ENCODE results near the gene SUPT4H1.
A peak's percentile ranks its signal among the peaks of the same experiment; 100 is the strongest.

Gene SUPT4H1

GRCh38 chr17:58375256-58375655, 23.3 kb upstream of the SUPT4H1 start:
- no peak for TF ChIP-seq Cebpa-rat (IDR thresholded peaks at IDR 0.05)
- H3K27ac ChIP-seq = no peak overlapping the region
- peak overlapping the region in 3 of 11 experiments; percentile 40 to 51 (median 40); a peak in 4 of 22 replicates for H3K4me2 ChIP-seq
- H4K20me1 ChIP-seq = no peaks in the 10 kb centered on the region; a peak in 1 of 22 replicates
- no peak overlapping the region for H3K4me3 ChIP-seq
- peaks cover 16 to 36% (median 22%) of the 10 kb centered on the region in 10 experiments for H3K4me1 ChIP-seq
- no peaks in the 10 kb centered on the region for H3K36me3 ChIP-seq
- H3K9ac ChIP-seq = no peak overlapping the region
- no peaks in the 10 kb centered on the region for H3K9me3 ChIP-seq (replicated peaks in 1 of 11)
- H3K27me3 ChIP-seq = no peaks in the 10 kb centered on the region

- H3K9ac ChIP-seq = no peak overlapping the region
- no peaks in the 10 kb centered on the region for H3K27me3 ChIP-seq
- no peaks in the 10 kb centered on the region for H3K9me3 ChIP-seq (replicated peaks in 1 of 11)
- H3K27ac ChIP-seq = no peak overlapping the region
- no peak overlapping the region for H3K4me3 ChIP-seq
- no peak overlapping the region for H3K4me2 ChIP-seq
- H3K36me3 ChIP-seq = no peaks in the 10 kb centered on the region
- H3K4me1 ChIP-seq = peaks cover 5 to 29% (median 22%) of the 10 kb centered on the region in 10 experiments
- peaks cover 0 to 5% (median 0%) of the 10 kb centered on the region in 11 experiments; a peak in 1 of 22 replicates for H4K20me1 ChIP-seq
- TF ChIP-seq Cebpa-rat (IDR thresholded peaks at IDR 0.05) = no peak
Measured at GRCh38 chr17:58373923-58374322, 21.9 kb upstream of the SUPT4H1 start.

DNA sequence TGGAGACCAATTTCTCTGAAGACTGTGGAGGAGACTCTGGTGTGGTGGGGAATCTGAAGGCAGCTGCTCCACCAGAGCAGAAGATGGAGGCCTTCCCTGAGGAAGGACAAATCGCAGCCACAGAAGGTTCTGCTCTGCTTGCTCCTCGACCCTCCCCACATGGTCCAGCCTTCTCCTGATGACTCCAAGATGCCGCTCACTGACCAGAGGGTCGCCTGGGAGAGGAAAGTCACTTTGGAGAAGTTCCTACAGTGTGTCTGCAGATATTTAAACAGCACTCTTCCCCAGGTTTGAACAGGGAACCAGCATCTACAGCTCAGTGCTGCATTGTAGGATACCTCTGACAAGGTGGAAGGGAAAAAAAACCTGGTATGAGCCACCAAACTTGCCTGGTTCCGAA, 21.0 kb upstream of the SUPT4H1 start:
- Histone ChIP-seq H3K9ac (no peak overlapping the region), H3K27ac (no peak overlapping the region)

DNA sequence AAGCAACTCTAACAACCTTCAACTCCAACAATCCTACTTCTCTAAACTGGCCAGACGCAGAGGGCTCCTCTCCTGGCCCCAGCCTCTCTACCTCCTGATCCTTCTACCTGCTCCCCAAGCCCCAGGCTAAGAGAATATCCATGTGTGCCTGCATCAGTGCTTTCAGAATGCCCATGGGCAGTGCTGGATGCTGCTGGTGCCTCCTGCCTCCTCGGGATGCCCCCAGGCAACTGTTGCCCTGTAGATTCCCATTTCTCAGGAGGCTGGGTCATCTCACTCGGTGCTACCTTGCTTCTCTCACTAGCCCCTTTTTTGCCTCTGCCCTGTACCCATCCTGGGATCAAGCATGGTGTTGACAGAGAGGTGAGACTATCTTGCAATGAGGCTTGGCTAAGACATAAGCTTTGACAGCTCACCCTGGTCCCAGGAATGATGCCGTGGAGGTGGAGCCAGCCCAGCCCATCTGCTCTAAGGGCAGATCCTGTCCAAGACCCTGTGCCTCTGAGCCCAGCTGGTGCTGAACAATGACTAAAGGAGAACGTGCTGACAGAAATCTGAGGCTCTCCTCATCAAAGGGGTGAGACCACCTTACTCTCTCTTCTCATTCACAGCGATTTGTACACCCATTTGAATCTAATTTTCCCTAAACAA, 19.4 kb upstream of the SUPT4H1 start:
- no peak for TF ChIP-seq Cebpa-rat (IDR thresholded peaks at IDR 0.05)
- peaks cover 0 to 5% (median 0%) of the 10 kb centered on the region in 11 experiments; a peak in 1 of 22 replicates for H4K20me1 ChIP-seq
- H3K4me3 ChIP-seq = no peak overlapping the region
- peaks cover 0 to 20% (median 15%) of the 10 kb centered on the region in 10 experiments; a peak in 15 of 20 replicates for H3K4me1 ChIP-seq
- H3K36me3 ChIP-seq = no peaks in the 10 kb centered on the region
- no peak overlapping the region for H3K4me2 ChIP-seq
- H3K9me3 ChIP-seq (replicated peaks in 1 of 11) = no peaks in the 10 kb centered on the region
- no peaks in the 10 kb centered on the region for H3K27me3 ChIP-seq
- H3K9ac ChIP-seq = no peak overlapping the region
- no peak overlapping the region for H3K27ac ChIP-seq

More for the DNA sequence above, 21.0 kb upstream of the SUPT4H1 start:
- Histone ChIP-seq H3K27me3 (no peaks in the 10 kb centered on the region), H3K9me3 (replicated peaks in 1 of 11) (no peaks in the 10 kb centered on the region), H3K4me3 (no peak overlapping the region), H4K20me1 (peaks cover 0 to 5% (median 0%) of the 10 kb centered on the region in 11 experiments; a peak in 1 of 22 replicates), H3K4me2 (no peak overlapping the region), H3K36me3 (no peaks in the 10 kb centered on the region), H3K4me1 (peaks cover 0 to 25% (median 17%) of the 10 kb centered on the region in 10 experiments; a peak in 15 of 20 replicates)
- TF ChIP-seq Cebpa-rat (IDR thresholded peaks at IDR 0.05) = no peak

GRCh38 chr17:58370716-58371115, 18.7 kb upstream of the SUPT4H1 start:
- Histone ChIP-seq H3K9ac (no peak overlapping the region), H3K4me2 (peak overlapping the region in 4 of 11 experiments; percentile 5 to 15 (median 11); a peak in 5 of 22 replicates)
- TF ChIP-seq Cebpa-rat (IDR thresholded peaks at IDR 0.05) = no peak

GRCh38 chr17:58370309-58370708, 18.3 kb upstream of the SUPT4H1 start:
- TF ChIP-seq Cebpa-rat (IDR thresholded peaks at IDR 0.05) = no peak
- Histone ChIP-seq H3K27me3 (no peaks in the 10 kb centered on the region), H3K4me3 (no peak overlapping the region), H4K20me1 (peaks cover 0 to 5% (median 0%) of the 10 kb centered on the region in 11 experiments; a peak in 1 of 22 replicates), H3K9me3 (replicated peaks in 1 of 11) (no peaks in the 10 kb centered on the region), H3K4me1 (peaks cover 0 to 22% (median 5%) of the 10 kb centered on the region in 10 experiments; a peak in 13 of 20 replicates), H3K36me3 (no peaks in the 10 kb centered on the region), H3K9ac (no peak overlapping the region), H3K27ac (no peak overlapping the region), H3K4me2 (peak overlapping the region in 4 of 11 experiments; percentile 5 to 15 (median 11); a peak in 6 of 22 replicates)

More at GRCh38 chr17:58370716-58371115, 18.7 kb upstream of the SUPT4H1 start:
- peaks cover 0 to 5% (median 0%) of the 10 kb centered on the region in 11 experiments; a peak in 1 of 22 replicates for H4K20me1 ChIP-seq
- H3K9me3 ChIP-seq (replicated peaks in 1 of 11) = no peaks in the 10 kb centered on the region
- no peaks in the 10 kb centered on the region for H3K36me3 ChIP-seq
- H3K27me3 ChIP-seq = no peaks in the 10 kb centered on the region
- no peak overlapping the region for H3K27ac ChIP-seq
- peaks cover 0 to 20% (median 9%) of the 10 kb centered on the region in 10 experiments; a peak in 15 of 20 replicates for H3K4me1 ChIP-seq
- no peak overlapping the region for H3K4me3 ChIP-seq

DNA sequence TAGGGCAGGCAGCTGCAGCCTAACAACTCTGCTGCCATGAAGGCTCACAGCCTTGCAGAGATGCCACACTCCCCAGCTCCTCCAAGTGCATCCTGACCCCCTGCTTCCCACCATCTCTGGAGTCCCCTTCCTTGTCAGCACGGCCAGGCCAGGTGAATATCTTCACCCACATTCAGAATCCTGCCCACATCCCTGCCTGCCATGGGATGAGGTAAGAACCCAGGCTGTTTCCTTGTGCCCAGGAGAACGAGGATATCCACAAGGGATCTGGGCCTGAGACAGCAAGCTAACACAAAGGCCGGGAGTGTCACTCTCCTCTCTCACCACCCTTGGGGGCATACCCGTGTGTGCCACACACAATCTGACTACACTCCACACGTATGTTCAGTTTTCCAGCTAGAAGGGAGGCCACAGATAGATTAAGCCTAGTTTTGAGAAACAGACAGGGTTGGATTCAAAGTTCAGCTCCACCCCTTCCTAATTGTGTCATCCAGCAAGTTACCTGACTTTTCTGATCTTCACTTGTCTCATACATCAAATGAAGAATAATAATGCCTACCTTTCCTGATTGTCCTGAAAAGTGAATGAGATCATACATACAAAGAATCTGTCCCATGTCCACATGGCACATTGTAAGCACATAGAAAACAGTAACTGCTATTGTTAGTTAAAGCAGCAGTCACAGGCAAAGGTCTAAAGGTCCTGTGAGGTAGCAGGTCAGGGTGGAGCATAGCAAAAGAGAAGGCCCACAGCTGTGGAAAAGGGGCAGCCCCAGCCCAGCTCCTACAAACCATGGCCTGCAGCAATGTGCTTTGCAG, 17.4 kb upstream of the SUPT4H1 start:
- H3K36me3 ChIP-seq = no peaks in the 10 kb centered on the region
- H3K4me3 ChIP-seq = no peak overlapping the region
- H3K27me3 ChIP-seq = no peaks in the 10 kb centered on the region
- H3K4me2 ChIP-seq = peak overlapping the region in 1 of 11 experiments; percentile 7; a peak in 3 of 22 replicates
- peaks cover 0 to 5% (median 0%) of the 10 kb centered on the region in 11 experiments; a peak in 1 of 22 replicates for H4K20me1 ChIP-seq
- no peak for TF ChIP-seq Cebpa-rat (IDR thresholded peaks at IDR 0.05)
- no peak overlapping the region; a peak in 2 of 22 replicates for H3K9ac ChIP-seq
- peaks cover 0 to 31% (median 7%) of the 10 kb centered on the region in 10 experiments; a peak in 15 of 20 replicates for H3K4me1 ChIP-seq
- no peaks in the 10 kb centered on the region for H3K9me3 ChIP-seq (replicated peaks in 1 of 11)
- H3K27ac ChIP-seq = no peak overlapping the region

- H3K4me2 ChIP-seq = 0 out of 22 replicates have a peak overlapping the region, but pooled peaks of 1 of the 11 experiments have one; percentile 7
- H3K4me3 ChIP-seq = no peak overlapping the region
- H4K20me1 ChIP-seq = peaks cover 0 to 5% (median 0%) of the 10 kb centered on the region in 11 experiments; a peak in 1 of 22 replicates
- H3K9me3 ChIP-seq (replicated peaks in 1 of 11) = no peaks in the 10 kb centered on the region
- H3K27me3 ChIP-seq = no peaks in the 10 kb centered on the region
- no peak overlapping the region for H3K9ac ChIP-seq
- no peaks in the 10 kb centered on the region for H3K36me3 ChIP-seq
- peaks cover 0 to 36% (median 13%) of the 10 kb centered on the region in 10 experiments; a peak in 15 of 20 replicates for H3K4me1 ChIP-seq
- TF ChIP-seq Cebpa-rat (IDR thresholded peaks at IDR 0.05) = no peak
- H3K27ac ChIP-seq = no peak overlapping the region
Measured at GRCh38 chr17:58368860-58369213, 16.8 kb upstream of the SUPT4H1 start.

DNA sequence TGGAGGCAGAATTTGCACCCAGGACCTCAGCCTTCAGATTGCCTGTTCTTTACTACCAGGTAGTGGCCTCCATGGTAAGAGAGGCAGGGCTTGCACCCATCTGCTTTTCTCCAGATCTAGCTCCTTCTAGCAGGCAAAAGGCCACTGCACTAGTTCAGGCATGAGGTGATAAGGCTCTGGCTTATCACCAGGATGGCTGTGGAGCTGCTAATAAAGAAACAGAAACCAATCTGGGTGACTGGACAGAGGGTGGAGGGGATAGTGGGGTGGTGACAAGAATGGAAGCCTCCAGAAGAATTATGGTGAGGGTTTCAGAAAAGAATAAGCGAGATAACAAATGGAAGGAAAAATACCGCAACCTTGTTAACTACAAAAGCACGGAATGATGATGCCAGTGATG, 15.5 kb upstream of the SUPT4H1 start:
- H3K4me2 ChIP-seq = no peak overlapping the region
- H3K9ac ChIP-seq = no peak overlapping the region
- no peak overlapping the region for H3K4me3 ChIP-seq
- peaks cover 0 to 5% (median 0%) of the 10 kb centered on the region in 11 experiments; a peak in 1 of 22 replicates for H4K20me1 ChIP-seq
- no peak for TF ChIP-seq Cebpa-rat (IDR thresholded peaks at IDR 0.05)
- H3K27ac ChIP-seq = no peak overlapping the region
- H3K36me3 ChIP-seq = no peaks in the 10 kb centered on the region; a peak in 1 of 22 replicates
- no peaks in the 10 kb centered on the region for H3K27me3 ChIP-seq
- H3K4me1 ChIP-seq = peaks cover 0 to 42% (median 17%) of the 10 kb centered on the region in 10 experiments; a peak in 15 of 20 replicates
- H3K9me3 ChIP-seq (replicated peaks in 1 of 11) = no peaks in the 10 kb centered on the region
